Measurements from ENCODE around the gene DNAI1. TPM values are rescaled to one million over a fixed set of nuclear protein-coding genes. Genes with fewer than 3 reads are reported as not detected.
A peak's percentile ranks its signal among the peaks of the same experiment; 100 is the strongest.

The DNAI1 gene
- total RNA-seq, 2 experiments from 2014 or later = 0.34 TPM; not detected in 1

DNA sequence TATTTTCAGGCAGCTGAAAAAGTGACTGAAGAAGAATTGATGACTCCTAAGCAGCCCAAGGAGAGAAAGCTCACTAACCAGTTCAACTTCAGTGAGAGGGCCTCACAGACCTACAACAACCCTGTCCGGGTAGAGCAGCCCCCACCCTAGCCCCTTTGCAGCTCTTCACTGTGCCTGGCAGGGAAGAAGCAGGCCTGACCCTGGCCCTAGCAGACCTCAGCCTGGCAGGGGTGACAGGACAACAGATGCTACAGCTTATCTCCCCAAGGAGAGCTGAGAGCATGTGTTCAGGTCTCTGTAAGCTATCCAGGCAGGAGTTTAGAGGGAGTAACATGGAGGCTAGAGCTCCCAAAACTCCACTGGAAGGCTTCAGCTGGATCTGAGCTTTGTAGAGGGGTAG, 31.8 kb downstream of the DNAI1 start:
- POLR2A ChIA-PET = no interaction called here
- H3K4me1 Mint-ChIP-seq = no peaks in the 10 kb centered on the region
- H3K4me3 Mint-ChIP-seq = no peak overlapping the region
- no peaks in the 10 kb centered on the region for H3K9me3 Mint-ChIP-seq (ENCODE audit: low read depth)
- no peaks in the 10 kb centered on the region for H3K36me3 Mint-ChIP-seq (ENCODE audit: low read depth)
- intact Hi-C loops (cut with DNase I, micrococcal nuclease) = loop anchor here in 1 of 2 experiments (5.0 kb wide), 1 partner anchor 78 kb away; no protein-coding TSS in a partner anchor
- H3K27ac Mint-ChIP-seq = no peak overlapping the region
- ATAC-seq (no peak), DNase-seq (no peak)
- peaks cover 28% of the 10 kb centered on the region for H3K27me3 Mint-ChIP-seq
- CTCF ChIA-PET = interaction anchor here (0.6 to 1.5 kb wide), 3 partner anchors 11 to 115 kb away, joined by 3 to 7 read pairs (median 4); no protein-coding TSS in a partner anchor

- H3K27me3 Mint-ChIP-seq = peaks cover 28% of the 10 kb centered on the region
- no peaks in the 10 kb centered on the region for H3K4me1 Mint-ChIP-seq
- POLR2A ChIA-PET = no interaction called here
- ATAC-seq (peak; percentile 63), DNase-seq (no peak)
- intact Hi-C loops (cut with DNase I, micrococcal nuclease) = loop anchor here in 1 of 2 experiments (5.0 kb wide), 1 partner anchor 78 kb away; no protein-coding TSS in a partner anchor
- no peak overlapping the region for H3K4me3 Mint-ChIP-seq
- no peak overlapping the region for H3K27ac Mint-ChIP-seq
- CTCF ChIA-PET = interaction anchor here (0.6 to 1.5 kb wide), 3 partner anchors 11 to 115 kb away, joined by 3 to 7 read pairs (median 4); no protein-coding TSS in a partner anchor
- H3K36me3 Mint-ChIP-seq (ENCODE audit: low read depth) = no peaks in the 10 kb centered on the region
- no peaks in the 10 kb centered on the region for H3K9me3 Mint-ChIP-seq (ENCODE audit: low read depth)
Observed at GRCh38 chr9:34490760-34491159, 32.2 kb downstream of the DNAI1 start.

DNA sequence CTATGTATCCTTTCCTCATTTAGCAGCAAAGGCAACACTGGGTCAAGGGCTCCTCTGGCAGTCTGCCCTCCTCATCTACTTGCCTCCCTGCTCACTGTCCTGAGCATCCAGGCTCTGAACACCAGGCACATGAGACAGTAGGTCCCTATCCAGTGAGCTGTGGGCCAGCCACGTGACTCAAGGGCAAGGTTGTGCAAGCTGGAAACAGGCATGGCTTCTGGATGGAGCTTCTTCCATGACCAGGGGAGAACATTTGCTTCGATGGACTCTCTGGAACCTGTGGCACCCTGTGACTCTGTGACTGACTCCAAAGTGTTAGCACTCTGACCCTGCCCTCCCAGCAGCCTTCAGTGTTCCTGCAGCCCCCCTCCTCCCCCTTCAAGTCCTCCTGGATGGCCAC, 33.0 kb downstream of the DNAI1 start:
- Mint-ChIP-seq H3K27ac (no peak overlapping the region), H3K4me3 (no peak overlapping the region), H3K27me3 (peaks cover 26% of the 10 kb centered on the region), H3K9me3 (ENCODE audit: low read depth) (no peaks in the 10 kb centered on the region), H3K36me3 (ENCODE audit: low read depth) (no peaks in the 10 kb centered on the region), H3K4me1 (no peaks in the 10 kb centered on the region)
- ChIA-PET CTCF (interaction anchor here (0.6 kb wide), 1 partner anchor 143 kb away, joined by 3 read pairs; no protein-coding TSS in a partner anchor), POLR2A (no interaction called here)
- DNase-seq (no peak), ATAC-seq (no peak)
- intact Hi-C loops (cut with DNase I, micrococcal nuclease) = loop anchor here in 1 of 2 experiments (5.0 kb wide), 1 partner anchor 79 kb away; no protein-coding TSS in a partner anchor

GRCh38 chr9:34492051-34492450, 33.4 kb downstream of the DNAI1 start:
- ChIA-PET POLR2A (no interaction called here), CTCF (no interaction called here)
- no peak overlapping the region for H3K27ac Mint-ChIP-seq
- peaks cover 25% of the 10 kb centered on the region for H3K27me3 Mint-ChIP-seq
- H3K9me3 Mint-ChIP-seq (ENCODE audit: low read depth) = no peaks in the 10 kb centered on the region
- no peak overlapping the region for H3K4me3 Mint-ChIP-seq
- ATAC-seq (no peak), DNase-seq (no peak)
- no peaks in the 10 kb centered on the region for H3K4me1 Mint-ChIP-seq
- intact Hi-C loops (cut with DNase I, micrococcal nuclease) = loop anchor here in 1 of 2 experiments (5.0 kb wide), 1 partner anchor 80 kb away; no protein-coding TSS in a partner anchor
- H3K36me3 Mint-ChIP-seq (ENCODE audit: low read depth) = no peaks in the 10 kb centered on the region

DNA sequence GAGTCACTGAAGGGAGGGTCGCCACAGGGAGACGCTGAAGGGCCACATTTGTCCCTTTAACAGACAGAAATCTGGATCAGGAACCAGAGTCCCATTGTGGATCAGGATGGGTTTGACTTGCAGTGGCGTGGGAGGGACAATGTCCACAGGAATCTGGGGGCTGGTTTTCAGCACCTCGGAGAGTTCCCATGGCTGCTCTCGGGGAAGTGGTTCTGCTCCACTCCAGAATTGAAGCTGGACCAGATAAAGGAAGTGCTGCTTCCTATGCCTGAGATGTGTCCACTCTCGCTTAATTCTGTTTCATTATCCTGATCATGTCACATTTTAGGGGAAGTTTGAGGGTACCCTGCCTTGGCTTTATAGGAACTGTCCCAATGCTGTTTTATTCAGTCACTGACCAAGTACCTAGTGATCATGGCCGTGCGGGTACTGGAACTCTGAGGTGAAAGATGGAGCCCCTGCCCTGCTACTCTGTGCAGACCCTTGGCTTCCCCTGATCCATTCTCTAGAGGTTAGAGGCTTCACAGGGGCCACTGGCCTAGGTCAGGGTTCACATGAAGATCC, 35.4 kb downstream of the DNAI1 start:
- POLR2A ChIA-PET = no interaction called here
- CTCF ChIA-PET = interaction anchor here (1.9 kb wide), 1 partner anchor 90 kb away, joined by 8 read pairs; no protein-coding TSS in a partner anchor

DNA sequence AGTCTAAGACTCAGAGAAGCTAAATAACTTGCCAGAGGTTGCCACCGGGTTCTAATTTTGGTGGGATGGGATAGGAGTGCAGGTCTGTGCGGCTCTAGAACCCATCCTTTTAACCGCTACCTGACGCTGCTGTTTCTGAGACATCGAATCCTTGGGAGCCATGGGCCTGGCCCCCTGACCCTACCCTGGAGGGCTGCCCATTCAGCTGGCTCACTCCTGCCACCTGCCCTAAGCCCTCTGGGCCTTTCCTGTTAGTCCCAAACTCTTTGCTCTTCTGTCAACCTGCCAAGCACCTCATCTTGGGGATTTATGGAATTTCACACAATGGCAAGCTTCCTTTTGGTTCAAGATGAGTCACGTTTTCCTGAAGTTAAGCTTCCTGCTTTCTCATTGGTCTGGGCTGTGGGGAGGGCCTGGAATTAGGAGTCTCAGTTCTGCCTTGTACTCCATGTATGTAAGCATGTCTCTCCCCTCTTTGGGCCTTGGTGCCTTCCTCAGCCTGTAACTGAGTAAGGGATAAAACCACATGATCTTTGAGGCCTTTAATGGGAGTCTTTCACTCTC, 37.6 kb downstream of the DNAI1 start:
- ChIA-PET CTCF (interaction anchor here (0.6 to 2.1 kb wide), 9 partner anchors 52 to 139 kb away, joined by 3 to 11 read pairs (median 4); no protein-coding TSS in a partner anchor), POLR2A (interaction anchor here (1.3 kb wide), 1 partner anchor 42 kb away, joined by 3 read pairs; no protein-coding TSS in a partner anchor)
- H3K4me3 Mint-ChIP-seq = no peak overlapping the region
- H3K36me3 Mint-ChIP-seq (ENCODE audit: low read depth) = no peaks in the 10 kb centered on the region
- no peak overlapping the region for H3K27ac Mint-ChIP-seq
- peaks cover 20% of the 10 kb centered on the region for H3K27me3 Mint-ChIP-seq
- H3K4me1 Mint-ChIP-seq = peaks cover 14% of the 10 kb centered on the region
- H3K9me3 Mint-ChIP-seq (ENCODE audit: low read depth) = no peaks in the 10 kb centered on the region
- ATAC-seq (no peak), DNase-seq (no peak)
- intact Hi-C loops (cut with DNase I, micrococcal nuclease) = no loop called here

More for the DNA sequence above, 35.4 kb downstream of the DNAI1 start:
- Mint-ChIP-seq H3K27me3 (peaks cover 20% of the 10 kb centered on the region), H3K36me3 (ENCODE audit: low read depth) (no peaks in the 10 kb centered on the region), H3K27ac (no peak overlapping the region), H3K9me3 (ENCODE audit: low read depth) (no peaks in the 10 kb centered on the region), H3K4me3 (no peak overlapping the region), H3K4me1 (no peaks in the 10 kb centered on the region)
- no peak for ATAC-seq
- DNase-seq = peak; percentile 62
- intact Hi-C loops (cut with DNase I, micrococcal nuclease) = loop anchor here in 1 of 2 experiments (5.0 kb wide), 1 partner anchor 82 kb away; no protein-coding TSS in a partner anchor

DNA sequence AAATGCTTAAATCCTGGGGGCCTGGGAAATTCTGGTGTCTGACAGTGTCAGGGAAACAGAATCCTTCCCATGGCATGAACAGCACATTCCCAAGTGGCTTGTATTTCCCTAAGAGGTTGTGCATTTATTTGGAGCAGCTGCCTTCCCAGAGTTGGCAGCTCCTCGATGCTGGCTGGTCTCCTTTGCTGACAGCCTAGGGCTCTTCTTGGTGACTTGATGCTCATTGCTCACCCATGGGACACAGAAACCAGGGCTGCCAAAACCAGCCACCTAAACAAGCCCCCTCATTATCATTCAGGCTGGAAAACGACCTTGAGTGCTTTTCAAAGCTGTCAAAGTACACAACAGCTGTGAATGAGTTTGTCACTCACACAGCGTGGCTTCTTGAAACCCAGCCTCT, 39.9 kb downstream of the DNAI1 start:
- ChIA-PET POLR2A (no interaction called here), CTCF (interaction anchor here (0.7 to 1.5 kb wide), 5 partner anchors 59 to 1032 kb away, joined by 3 to 5 read pairs (median 3); no protein-coding TSS in a partner anchor)
- H3K9me3 Mint-ChIP-seq (ENCODE audit: low read depth) = no peaks in the 10 kb centered on the region
- H3K4me1 Mint-ChIP-seq = peaks cover 14% of the 10 kb centered on the region
- DNase-seq = no peak
- no peak overlapping the region for H3K27ac Mint-ChIP-seq
- intact Hi-C loops (cut with DNase I, micrococcal nuclease) = no loop called here
- H3K4me3 Mint-ChIP-seq = no peak overlapping the region
- peaks cover 11% of the 10 kb centered on the region for H3K27me3 Mint-ChIP-seq
- no peak for ATAC-seq
- no peaks in the 10 kb centered on the region for H3K36me3 Mint-ChIP-seq (ENCODE audit: low read depth)

- intact Hi-C loops (cut with DNase I, micrococcal nuclease) = no loop called here
- Mint-ChIP-seq H3K9me3 (ENCODE audit: low read depth) (no peaks in the 10 kb centered on the region), H3K27ac (no peak overlapping the region), H3K4me1 (peaks cover 14% of the 10 kb centered on the region), H3K36me3 (ENCODE audit: low read depth) (no peaks in the 10 kb centered on the region), H3K27me3 (peaks cover 9% of the 10 kb centered on the region), H3K4me3 (no peak overlapping the region)
- no peak for DNase-seq
- CTCF ChIA-PET = interaction anchor here (0.7 to 1.5 kb wide), 4 partner anchors 61 to 1032 kb away, joined by 3 to 10 read pairs (median 4); no protein-coding TSS in a partner anchor
- POLR2A ChIA-PET = no interaction called here
- no peak for ATAC-seq
Observed at GRCh38 chr9:34499076-34499475, 40.5 kb downstream of the DNAI1 start.

- no peaks in the 10 kb centered on the region for H3K9me3 Mint-ChIP-seq (ENCODE audit: low read depth)
- H3K27ac Mint-ChIP-seq = no peak overlapping the region
- DNase-seq (peak; percentile 90), ATAC-seq (peak; percentile 99)
- POLR2A ChIA-PET = no interaction called here
- CTCF ChIA-PET = interaction anchor here (0.6 to 2.9 kb wide), 17 partner anchors 10 to 934 kb away, joined by 3 to 36 read pairs (median 4); no protein-coding TSS in a partner anchor
- H3K4me3 Mint-ChIP-seq = no peak overlapping the region
- peaks cover 14% of the 10 kb centered on the region for H3K4me1 Mint-ChIP-seq
- intact Hi-C loops (cut with DNase I, micrococcal nuclease) = loop anchor here (1.0 to 5.0 kb wide), 8 partner anchors 23 to 172 kb away; partner anchors contain the start of genes DNAI1 (in 2 of the 2), FAM219A (in 2 of the 2), KIF24 (in 1 of the 2) and NUDT2 (in 1 of the 2)
- no peaks in the 10 kb centered on the region for H3K36me3 Mint-ChIP-seq (ENCODE audit: low read depth)
- peaks cover 9% of the 10 kb centered on the region for H3K27me3 Mint-ChIP-seq
Observed at GRCh38 chr9:34500623-34501267, 42.1 kb downstream of the DNAI1 start.

DNA sequence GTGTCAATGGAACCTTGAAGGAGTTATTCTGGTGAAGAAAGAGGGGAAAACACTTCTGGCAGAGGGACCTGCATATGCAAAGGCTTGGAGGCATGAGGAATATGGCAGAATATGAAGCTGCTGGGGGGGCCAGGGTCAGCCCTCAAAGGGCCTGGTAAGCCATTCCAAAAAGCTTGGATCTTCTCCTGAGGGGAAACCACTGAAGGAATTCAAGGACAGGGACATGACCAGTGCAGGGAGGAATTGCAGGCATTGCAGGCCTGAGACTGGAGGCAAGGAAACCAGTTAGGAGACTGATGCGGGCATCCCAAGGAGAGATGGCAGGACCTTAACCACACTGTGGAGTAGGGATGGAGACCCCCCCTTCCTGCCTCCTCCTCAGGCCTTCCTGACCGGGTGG, 42.8 kb downstream of the DNAI1 start:
- no peak for DNase-seq
- Mint-ChIP-seq H3K4me1 (peaks cover 14% of the 10 kb centered on the region), H3K27me3 (peaks cover 9% of the 10 kb centered on the region), H3K9me3 (ENCODE audit: low read depth) (no peaks in the 10 kb centered on the region), H3K36me3 (ENCODE audit: low read depth) (no peaks in the 10 kb centered on the region), H3K27ac (no peak overlapping the region), H3K4me3 (no peak overlapping the region)
- ATAC-seq = no peak
- ChIA-PET CTCF (interaction anchor here (0.6 to 2.9 kb wide), 13 partner anchors 10 to 169 kb away, joined by 3 to 36 read pairs (median 4); no protein-coding TSS in a partner anchor), POLR2A (no interaction called here)
- intact Hi-C loops (cut with DNase I, micrococcal nuclease) = loop anchor here (2.0 to 5.0 kb wide), 4 partner anchors 44 to 173 kb away; partner anchors contain the start of genes DNAI1 (in 1 of the 2), FAM219A (in 1 of the 2), KIF24 (in 1 of the 2) and NUDT2 (in 1 of the 2)

GRCh38 chr9:34501889-34502425, 43.4 kb downstream of the DNAI1 start:
- Mint-ChIP-seq H3K27me3 (peaks cover 9% of the 10 kb centered on the region), H3K27ac (no peak overlapping the region), H3K9me3 (ENCODE audit: low read depth) (no peaks in the 10 kb centered on the region), H3K4me3 (no peak overlapping the region), H3K4me1 (peaks cover 14% of the 10 kb centered on the region), H3K36me3 (ENCODE audit: low read depth) (no peaks in the 10 kb centered on the region)
- ChIA-PET CTCF (interaction anchor here (0.8 to 2.9 kb wide), 8 partner anchors 9 to 123 kb away, joined by 3 to 36 read pairs (median 4); no protein-coding TSS in a partner anchor), POLR2A (no interaction called here)
- intact Hi-C loops (cut with DNase I, micrococcal nuclease) = loop anchor here (2.0 to 5.0 kb wide), 4 partner anchors 45 to 173 kb away; partner anchors contain the start of genes DNAI1 (in 1 of the 2), FAM219A (in 1 of the 2), KIF24 (in 1 of the 2) and NUDT2 (in 1 of the 2)
- ATAC-seq = no peak
- no peak for DNase-seq
